DOHH2 (cell line): ENCODE data around the gene FAM9C.
A peak's percentile ranks its signal among the peaks of the same experiment; 100 is the strongest.
"Not testable (repeated sequence)": the region's sequence is repeated elsewhere in the genome, so short reads cannot be mapped to it uniquely, and the experiment has no call there.

Experiments used
- H3F3A ChIP-seq: fragments of 200-600 bp; sonication (generic), shearing (Covaris generic); 2 replicates; pipeline ENCODE4 v1.6.0; 2016; ENCODE audit warnings: antibody characterized with exemption, mild to moderate bottlenecking; ENCODE audit not compliant: control insufficient read depth, insufficient read depth
- H3K27ac ChIP-seq: fragments of 200-600 bp; sonication (generic); 2 replicates; pipeline ENCODE4 v1.5.1; 2014; ENCODE audit warnings: low read depth, mild to moderate bottlenecking, low read length, moderate library complexity
- H3K27me3 ChIP-seq: fragments of 200-600 bp; sonication (generic); 2 replicates; pipeline ENCODE4 v1.6.1; 2014; ENCODE audit warnings: mild to moderate bottlenecking, low read length, mixed read lengths; ENCODE audit not compliant: control insufficient read depth
- H3K36me3 ChIP-seq: fragments of 200-600 bp; sonication (generic); 2 replicates; pipeline ENCODE4 v1.6.1; 2014; ENCODE audit warnings: mild to moderate bottlenecking, low read length, moderate library complexity, mixed read lengths; ENCODE audit not compliant: control insufficient read depth
- H3K4me1 ChIP-seq: fragments of 200-600 bp; sonication (generic); 2 replicates; pipeline ENCODE4 v1.6.1; 2014; ENCODE audit warnings: mild to moderate bottlenecking, low read length, mixed read lengths; ENCODE audit not compliant: control insufficient read depth
- H3K4me2 ChIP-seq: fragments of 200-600 bp; sonication (generic); 2 replicates; pipeline ENCODE4 v1.6.0; 2014; ENCODE audit warnings: mild to moderate bottlenecking, low read length, moderate library complexity
- H3K4me3 ChIP-seq: fragments of 200-600 bp; sonication (generic); 2 replicates; pipeline ENCODE4 v1.5.1; 2014; ENCODE audit warnings: mild to moderate bottlenecking, low read length, mixed read lengths
- H3K79me2 ChIP-seq: fragments of 200-600 bp; sonication (generic); 2 replicates; pipeline ENCODE4 v1.6.1; 2014; ENCODE audit warnings: mild to moderate bottlenecking, low read length, mixed read lengths; ENCODE audit not compliant: control insufficient read depth
- H3K9me2 ChIP-seq: fragments of 200-600 bp; sonication (generic); replicated peaks from 2 replicates; pipeline ENCODE4 v1.6.1; 2014; ENCODE audit warnings: mild to moderate bottlenecking, low read length, mixed read lengths; ENCODE audit not compliant: control insufficient read depth
- H3K9me3 ChIP-seq: fragments of 200-600 bp; sonication (generic); 2 replicates; pipeline ENCODE4 v1.6.1; 2014; ENCODE audit warnings: antibody characterized with exemption, low read length, mixed read lengths; ENCODE audit not compliant: control insufficient read depth, insufficient read depth
- H4K20me1 ChIP-seq: fragments of 200-600 bp; sonication (generic); 2 replicates; pipeline ENCODE4 v1.6.0; 2014; ENCODE audit warnings: low read depth, mild to moderate bottlenecking, antibody characterized with exemption, low read length, moderate library complexity; ENCODE audit not compliant: control insufficient read depth, insufficient read depth
- EZH2phosphoT487 ChIP-seq: fragments of 200-600 bp; sonication (generic); IDR thresholded peaks from 2 replicates; pipeline ENCODE4 v1.6.1; 2017; ENCODE audit warnings: borderline replicate concordance, mild to moderate bottlenecking, antibody characterized with exemption, low read length, moderate library complexity, mixed read lengths
- TF ChIP-seq, protein P1 (sequence below): fragments of 200-600 bp; sonication (generic); IDR thresholded peaks from one replicate; pipeline ENCODE4 v1.5.1; 2014; ENCODE audit warnings: antibody characterized with exemption, mild to moderate bottlenecking, low read depth, low read length; ENCODE audit not compliant: poor library complexity, severe bottlenecking

Gene FAM9C

DNA sequence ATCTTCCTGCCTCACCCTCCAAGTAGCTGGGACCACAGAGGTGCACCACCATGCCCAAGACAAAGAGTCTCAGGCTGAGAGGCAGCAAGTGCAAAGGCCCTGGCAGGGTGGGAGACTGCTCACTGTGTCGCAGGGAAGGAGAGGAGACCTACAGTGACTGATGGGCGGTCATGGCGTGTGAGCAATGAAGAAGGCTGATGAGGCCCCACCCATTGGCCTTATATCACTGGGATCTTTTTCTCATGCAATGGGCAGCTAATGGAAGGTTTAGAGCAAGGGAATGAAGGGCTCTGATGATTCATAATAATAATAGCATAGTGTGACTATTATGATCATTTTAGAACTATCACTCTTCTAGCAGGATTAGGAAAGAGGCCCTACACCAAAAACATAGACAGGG, 20.9 kb downstream of the FAM9C start:
- no peak for TF ChIP-seq EZH2phosphoT487
- TF ChIP-seq, protein P1, sequence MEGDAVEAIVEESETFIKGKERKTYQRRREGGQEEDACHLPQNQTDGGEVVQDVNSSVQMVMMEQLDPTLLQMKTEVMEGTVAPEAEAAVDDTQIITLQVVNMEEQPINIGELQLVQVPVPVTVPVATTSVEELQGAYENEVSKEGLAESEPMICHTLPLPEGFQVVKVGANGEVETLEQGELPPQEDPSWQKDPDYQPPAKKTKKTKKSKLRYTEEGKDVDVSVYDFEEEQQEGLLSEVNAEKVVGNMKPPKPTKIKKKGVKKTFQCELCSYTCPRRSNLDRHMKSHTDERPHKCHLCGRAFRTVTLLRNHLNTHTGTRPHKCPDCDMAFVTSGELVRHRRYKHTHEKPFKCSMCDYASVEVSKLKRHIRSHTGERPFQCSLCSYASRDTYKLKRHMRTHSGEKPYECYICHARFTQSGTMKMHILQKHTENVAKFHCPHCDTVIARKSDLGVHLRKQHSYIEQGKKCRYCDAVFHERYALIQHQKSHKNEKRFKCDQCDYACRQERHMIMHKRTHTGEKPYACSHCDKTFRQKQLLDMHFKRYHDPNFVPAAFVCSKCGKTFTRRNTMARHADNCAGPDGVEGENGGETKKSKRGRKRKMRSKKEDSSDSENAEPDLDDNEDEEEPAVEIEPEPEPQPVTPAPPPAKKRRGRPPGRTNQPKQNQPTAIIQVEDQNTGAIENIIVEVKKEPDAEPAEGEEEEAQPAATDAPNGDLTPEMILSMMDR, result no peak
- H3K27ac ChIP-seq, result no peak overlapping the region
- H3K4me2 ChIP-seq, result no peak overlapping the region
- H3F3A ChIP-seq, result no peaks in the 10 kb centered on the region
- H3K36me3 ChIP-seq, result no peaks in the 10 kb centered on the region
- H4K20me1 ChIP-seq, result no peaks in the 10 kb centered on the region
- H3K79me2 ChIP-seq, result no peaks in the 10 kb centered on the region
- H3K9me3 ChIP-seq, result no peaks in the 10 kb centered on the region
- H3K9me2 ChIP-seq, result no peaks in the 10 kb centered on the region
- peaks cover 13% of the 10 kb centered on the region for H3K4me1 ChIP-seq
- no peaks in the 10 kb centered on the region for H3K27me3 ChIP-seq
- no peak overlapping the region for H3K4me3 ChIP-seq

DNA sequence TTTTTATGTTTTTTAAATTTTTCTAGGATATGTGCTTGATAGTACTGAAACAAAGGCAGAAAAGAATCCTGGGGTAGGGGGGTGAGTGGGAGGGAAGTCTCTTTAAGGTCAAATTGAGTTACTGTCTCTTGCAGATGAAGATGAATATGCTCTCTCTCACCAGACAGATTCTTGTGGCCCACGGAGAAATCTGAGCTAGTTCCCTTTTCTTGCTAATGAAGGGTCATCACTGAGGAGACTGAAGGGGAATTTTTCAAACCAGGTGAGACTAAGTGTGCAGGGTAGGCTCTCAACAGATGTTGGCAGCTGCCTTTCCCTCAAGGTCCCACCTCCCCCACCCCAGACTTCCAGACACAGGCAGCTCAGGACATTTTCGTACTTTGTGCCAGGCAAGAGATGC, 21.5 kb downstream of the FAM9C start:
- H3K4me3 ChIP-seq, result no peak overlapping the region
- peaks cover 13% of the 10 kb centered on the region for H3K4me1 ChIP-seq
- no peaks in the 10 kb centered on the region for H3K79me2 ChIP-seq
- H3F3A ChIP-seq, result no peaks in the 10 kb centered on the region
- no peaks in the 10 kb centered on the region for H3K27me3 ChIP-seq
- no peaks in the 10 kb centered on the region for H3K9me2 ChIP-seq
- H4K20me1 ChIP-seq, result no peaks in the 10 kb centered on the region
- no peaks in the 10 kb centered on the region for H3K36me3 ChIP-seq
- TF ChIP-seq, protein P1, result no peak
- TF ChIP-seq EZH2phosphoT487, result no peak
- H3K27ac ChIP-seq, result no peak overlapping the region
- no peaks in the 10 kb centered on the region for H3K9me3 ChIP-seq
- H3K4me2 ChIP-seq, result peak overlapping the region; percentile 30

DNA sequence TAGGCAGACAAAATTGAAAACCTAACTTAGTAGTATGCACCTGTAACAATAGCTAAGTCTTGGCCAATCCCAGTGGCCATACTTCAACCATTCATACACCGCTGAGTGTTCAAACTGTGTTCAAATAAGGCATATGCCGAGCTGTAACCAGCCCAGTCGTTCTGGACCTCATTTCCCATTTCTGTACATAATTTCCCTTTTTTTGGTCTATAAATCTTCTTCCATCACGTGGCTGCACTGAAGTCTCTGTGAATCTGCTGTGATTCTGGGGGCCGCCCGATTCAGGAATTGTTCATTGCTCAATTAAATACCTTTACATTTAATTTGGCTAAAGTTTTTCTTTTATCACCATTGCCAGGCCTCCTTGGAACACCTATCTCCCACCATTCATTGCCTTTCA, 27.7 kb downstream of the FAM9C start:
- H4K20me1 ChIP-seq, H3K79me2 ChIP-seq, H3K27me3 ChIP-seq, H3K36me3 ChIP-seq, H3K27ac ChIP-seq, H3K4me2 ChIP-seq, H3F3A ChIP-seq, H3K9me3 ChIP-seq, H3K9me2 ChIP-seq, H3K4me3 ChIP-seq: not testable (repeated sequence)
- H3K4me1 ChIP-seq, result peaks cover 39% of the 10 kb centered on the region

DNA sequence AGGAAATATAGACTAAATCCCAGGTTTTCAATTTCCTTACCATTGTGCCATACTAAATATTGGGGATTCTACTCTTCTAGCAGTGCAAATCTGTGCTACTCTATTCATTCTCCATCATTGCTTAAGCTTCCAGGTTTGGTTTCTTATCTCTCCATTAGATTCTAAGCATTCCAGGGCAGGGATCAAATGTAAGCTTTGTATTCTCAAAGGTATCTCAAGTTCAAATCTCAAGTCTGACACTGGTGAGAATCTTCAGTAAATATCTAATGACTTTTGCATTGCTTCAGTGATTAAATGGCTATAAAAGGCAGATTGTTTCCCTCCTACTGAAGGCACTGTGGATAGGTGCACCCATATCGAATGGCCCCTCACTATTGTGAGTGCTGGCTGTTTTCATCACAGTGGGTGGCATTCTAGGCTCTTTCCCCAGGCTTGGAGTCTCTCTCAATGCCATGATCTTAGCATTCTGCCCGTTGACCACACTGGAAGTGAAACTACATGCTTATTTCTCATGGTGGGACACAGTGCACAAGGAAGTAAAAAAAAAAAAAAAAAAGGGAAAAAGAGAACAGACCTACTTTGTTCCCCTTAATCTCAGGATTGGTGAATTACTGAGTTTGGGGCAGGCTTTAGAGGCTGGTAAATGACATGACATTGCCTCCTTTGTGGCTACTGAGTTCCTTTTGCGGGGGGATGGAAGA, 28.7 kb downstream of the FAM9C start:
- TF ChIP-seq, protein P1, result no peak
- TF ChIP-seq EZH2phosphoT487, result no peak
- Histone ChIP-seq H3K4me1 (peaks cover 40% of the 10 kb centered on the region), H3K4me3 (no peak overlapping the region), H3F3A (no peaks in the 10 kb centered on the region), H3K9me3 (no peaks in the 10 kb centered on the region), H4K20me1 (no peaks in the 10 kb centered on the region), H3K27me3 (no peaks in the 10 kb centered on the region), H3K79me2 (no peaks in the 10 kb centered on the region), H3K36me3 (no peaks in the 10 kb centered on the region), H3K27ac (no peak overlapping the region), H3K4me2 (peak overlapping the region; percentile 14; the same call in 1 of the 2 replicates), H3K9me2 (no peaks in the 10 kb centered on the region)
